HepG2 (cell line): ENCODE data around the gene ANKRD2. TPM values are rescaled to one million over a fixed set of nuclear protein-coding genes. Genes with fewer than 3 reads are reported as not detected.

Source experiments
- CC2D1A ChIP-seq: sonication (generic); formaldehyde crosslinking; IDR thresholded peaks from 2 replicates; pipeline ENCODE4 v1.8.1; 2023; ENCODE audit warnings: mild to moderate bottlenecking, missing genetic modification reagents
- CCDC6 ChIP-seq: sonication (generic); formaldehyde crosslinking; IDR thresholded peaks from 2 replicates; pipeline ENCODE4 v1.8.1; 2022; ENCODE audit warnings: mild to moderate bottlenecking, missing genetic modification reagents, moderate library complexity
- EEA1 ChIP-seq: sonication (generic); formaldehyde crosslinking; IDR thresholded peaks from 2 replicates; pipeline ENCODE4 v1.5.1; 2020; ENCODE audit warnings: mild to moderate bottlenecking, missing genetic modification reagents, borderline replicate concordance
- GATAD2A ChIP-seq: IDR thresholded peaks from 2 replicates; pipeline ENCODE4 v1.6.1; 2016
- HNF4A ChIP-seq: sonication (generic); formaldehyde crosslinking; IDR thresholded peaks from 2 replicates; pipeline ENCODE4 v1.4.0; 2020; ENCODE audit warnings: missing genetic modification reagents
- HNF4G ChIP-seq, 2 experiments: sonication (generic) in 1 of 2; formaldehyde crosslinking in 1 of 2; IDR thresholded peaks; 2 replicates each; pipeline versions ENCODE4 v1.4.0 to v1.6.1; 2011 to 2020; ENCODE audit warnings: borderline replicate concordance in 2 of 2, low read depth in 2 of 2, mild to moderate bottlenecking in 2 of 2, low read length in 1 of 2, missing genetic modification reagents in 1 of 2, moderate library complexity in 1 of 2
- JUN ChIP-seq: sonication (generic); formaldehyde crosslinking; IDR thresholded peaks from 2 replicates; pipeline ENCODE4 v1.4.0; 2020; ENCODE audit warnings: mild to moderate bottlenecking, missing genetic modification reagents
- KAT2B ChIP-seq: fragments of 150-350 bp; IDR thresholded peaks from 2 replicates; pipeline ENCODE4 v1.6.1; 2014; ENCODE audit warnings: low read depth, low read length, borderline replicate concordance
- KAT8 ChIP-seq: IDR thresholded peaks from 2 replicates; pipeline ENCODE4 v1.6.1; 2016; ENCODE audit warnings: missing genetic modification reagents, missing compliant biosample characterization
- MYC ChIP-seq: sonication (generic); formaldehyde crosslinking; IDR thresholded peaks from 2 replicates; pipeline ENCODE4 v1.9.0; 2021; ENCODE audit warnings: missing genetic modification reagents, borderline replicate concordance
- NCOR1 ChIP-seq: fragments of 200-600 bp; sonication (generic); IDR thresholded peaks from 2 replicates; pipeline ENCODE4 v1.7.0; 2017; ENCODE audit warnings: antibody characterized with exemption, low read length, borderline replicate concordance
- PHF8 ChIP-seq: sonication (generic); formaldehyde crosslinking; IDR thresholded peaks from 2 replicates; pipeline ENCODE4 v1.5.0; 2020; ENCODE audit warnings: missing genetic modification reagents
- RCOR2 ChIP-seq: IDR thresholded peaks from 2 replicates; pipeline ENCODE4 v1.6.1; 2016; ENCODE audit warnings: missing biosample characterization, missing genetic modification reagents
- REPIN1 ChIP-seq: sonication (generic); formaldehyde crosslinking; IDR thresholded peaks from 2 replicates; pipeline ENCODE4 v1.8.0; 2022; ENCODE audit warnings: missing genetic modification reagents, low read depth, mild to moderate bottlenecking, borderline replicate concordance
- RNF2 ChIP-seq: fragments of 450-650 bp; conservative IDR thresholded peaks from 2 replicates; pipeline ENCODE4 v1.6.1; 2016; ENCODE audit warnings: low read depth
- SOX5 ChIP-seq: IDR thresholded peaks from 2 replicates; pipeline ENCODE4 v1.6.1; 2016; ENCODE audit warnings: borderline replicate concordance
- ZBTB26 ChIP-seq: IDR thresholded peaks from 2 replicates; pipeline ENCODE4 v1.6.1; 2016; ENCODE audit warnings: missing compliant biosample characterization, missing genetic modification reagents, borderline replicate concordance
- ZNF318 ChIP-seq: sonication (generic); formaldehyde crosslinking; IDR thresholded peaks from 2 replicates; pipeline ENCODE4 v1.4.0; 2020; ENCODE audit warnings: mild to moderate bottlenecking, missing genetic modification reagents
- ZNF333 ChIP-seq: sonication (generic); formaldehyde crosslinking; IDR thresholded peaks from 2 replicates; pipeline ENCODE4 v1.4.0; 2020; ENCODE audit warnings: mild to moderate bottlenecking, missing genetic modification reagents, borderline replicate concordance
- ZNF780A ChIP-seq: sonication (generic); formaldehyde crosslinking; IDR thresholded peaks from 2 replicates; pipeline ENCODE4 v1.8.0; 2022; ENCODE audit warnings: mild to moderate bottlenecking, missing genetic modification reagents, moderate library complexity
- ZNF878 ChIP-seq: sonication (generic); formaldehyde crosslinking; IDR thresholded peaks from 2 replicates; pipeline ENCODE4 v1.8.1; 2023; ENCODE audit warnings: mild to moderate bottlenecking, missing genetic modification reagents, moderate library complexity
- ZSCAN30 ChIP-seq: sonication (generic); formaldehyde crosslinking; IDR thresholded peaks from 2 replicates; pipeline ENCODE4 v1.5.0; 2020; ENCODE audit warnings: mild to moderate bottlenecking, missing genetic modification reagents
- polyA plus RNA-seq, 8 experiments: library from polyadenylated mRNA; depleted of rRNA in 3 of 8; stranded (reverse) in 7 of 8; unstranded in 1 of 8; fragments of >200 nt; fragmentation: Illumina TruSeq in 4 of 8; extraction: Trizol in 4 of 8; gene quantifications; 2 replicates each; pipeline versions ENCODE4 v1.2.1 to v1.2.3, GENCODE V29; 2011 to 2016; ENCODE audit warnings: low read depth in 4 of 8, missing spikeins in 1 of 8, mixed read lengths in 1 of 8; ENCODE audit not compliant: insufficient read depth in 1 of 8
- total RNA-seq, 5 experiments: library from RNA; depleted of rRNA; stranded (reverse); fragments of >200 nt; fragmentation: Illumina TruSeq; extraction: Trizol; gene quantifications; 2 replicates each; pipeline ENCODE4 v1.2.3, GENCODE V29; 2016; ENCODE audit warnings: low read depth in 1 of 5

Gene ANKRD2
- total and polyA plus RNA-seq, 2 of the 13 experiments (the other 11 are each of a cell fraction or from before 2014, with no cell fraction given), result not detected

GRCh38 chr10:97584060-97584797 is 11.7 kb downstream of the ANKRD2 start, which contains the start of gene HOGA1 (continued):
- TF ChIP-seq ZBTB26 (CRISPR knock-in tag) (peak; percentile 26; the same call in 1 of the 2 replicates), ZNF333 (CRISPR knock-in tag) (no peak), KAT8 (peak; percentile 45; the same call in 1 of the 2 replicates), JUN (CRISPR knock-in tag) (no peak), SOX5 (0 out of 2 replicates have a peak, but pooled peaks have one; percentile 4), REPIN1 (0 out of 2 replicates have a peak, but pooled peaks have one; percentile 9), NCOR1 (peak; percentile 42; the same call in 1 of the 2 replicates), PHF8 (CRISPR knock-in tag) (peak; percentile 66), HNF4G (IDR thresholded peaks at IDR 0.05; ENCODE audit: borderline replicate concordance, low read depth, low read length) (no peak), HNF4G (CRISPR knock-in tag; IDR thresholded peaks at IDR 0.05; ENCODE audit: borderline replicate concordance, low read depth) (no peak), EEA1 (CRISPR knock-in tag) (no peak), RNF2 (no peak), ZNF780A (CRISPR knock-in tag) (no peak), HNF4A (no peak), CC2D1A (no peak), ZNF318 (CRISPR knock-in tag) (no peak), MYC (CRISPR knock-in tag) (peak; percentile 34; the same call in 1 of the 2 replicates), CCDC6 (0 out of 2 replicates have a peak, but pooled peaks have one; percentile 43), RCOR2 (CRISPR knock-in tag) (no peak), KAT2B (no peak), ZSCAN30 (no peak), ZNF878 (CRISPR knock-in tag) (no peak), GATAD2A (CRISPR knock-in tag) (peak; percentile 57)
